ENCODE results near the gene MEMO1.

DNA sequence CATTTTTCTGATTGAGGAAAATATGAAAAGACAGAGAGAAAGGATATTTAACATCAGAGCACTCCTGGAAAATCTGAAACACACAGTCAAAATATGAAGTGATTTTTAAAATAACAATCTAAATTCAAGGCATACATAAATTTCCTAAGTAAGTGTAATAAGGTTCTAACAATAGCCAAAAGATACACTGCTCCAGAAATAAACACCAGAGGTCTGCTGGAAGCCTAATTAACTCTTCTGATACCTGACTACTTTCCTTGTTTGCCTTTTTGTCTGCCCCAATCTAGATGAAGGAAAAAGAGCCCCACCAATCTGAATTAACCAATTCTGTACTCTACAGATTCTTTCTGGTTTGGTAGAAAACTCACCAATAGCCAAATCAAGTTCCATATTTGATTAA is 87.1 kb downstream of the MEMO1 start:
- TF ChIP-seq, protein P1, sequence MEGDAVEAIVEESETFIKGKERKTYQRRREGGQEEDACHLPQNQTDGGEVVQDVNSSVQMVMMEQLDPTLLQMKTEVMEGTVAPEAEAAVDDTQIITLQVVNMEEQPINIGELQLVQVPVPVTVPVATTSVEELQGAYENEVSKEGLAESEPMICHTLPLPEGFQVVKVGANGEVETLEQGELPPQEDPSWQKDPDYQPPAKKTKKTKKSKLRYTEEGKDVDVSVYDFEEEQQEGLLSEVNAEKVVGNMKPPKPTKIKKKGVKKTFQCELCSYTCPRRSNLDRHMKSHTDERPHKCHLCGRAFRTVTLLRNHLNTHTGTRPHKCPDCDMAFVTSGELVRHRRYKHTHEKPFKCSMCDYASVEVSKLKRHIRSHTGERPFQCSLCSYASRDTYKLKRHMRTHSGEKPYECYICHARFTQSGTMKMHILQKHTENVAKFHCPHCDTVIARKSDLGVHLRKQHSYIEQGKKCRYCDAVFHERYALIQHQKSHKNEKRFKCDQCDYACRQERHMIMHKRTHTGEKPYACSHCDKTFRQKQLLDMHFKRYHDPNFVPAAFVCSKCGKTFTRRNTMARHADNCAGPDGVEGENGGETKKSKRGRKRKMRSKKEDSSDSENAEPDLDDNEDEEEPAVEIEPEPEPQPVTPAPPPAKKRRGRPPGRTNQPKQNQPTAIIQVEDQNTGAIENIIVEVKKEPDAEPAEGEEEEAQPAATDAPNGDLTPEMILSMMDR (IDR thresholded peaks at IDR 0.05) = no peak
- TF ChIP-seq EZH2 (IDR thresholded peaks at IDR 0.05; ENCODE audit: borderline replicate concordance, insufficient read depth, low read depth, low read length, poor library complexity, severe bottlenecking) = no peak
